ENCODE results near the gene ERBB4. TPM values are rescaled to one million over a fixed set of nuclear protein-coding genes. Genes with fewer than 3 reads are reported as not detected.
"Not testable (repeated sequence)": the region's sequence is repeated elsewhere in the genome, so short reads cannot be mapped to it uniquely, and the experiment has no call there.

ERBB4 gene
- total RNA-seq, 1 donor from 2014 or later, result 10.2 TPM

- DNase-seq (ENCODE audit: low spot score), result no peak
Observed at GRCh38 chr2:212226114-212226513, 312.5 kb downstream of the ERBB4 start.

GRCh38 chr2:212223696-212224095 is 314.9 kb downstream of the ERBB4 start:
- no peak for DNase-seq (ENCODE audit: low spot score)

DNA sequence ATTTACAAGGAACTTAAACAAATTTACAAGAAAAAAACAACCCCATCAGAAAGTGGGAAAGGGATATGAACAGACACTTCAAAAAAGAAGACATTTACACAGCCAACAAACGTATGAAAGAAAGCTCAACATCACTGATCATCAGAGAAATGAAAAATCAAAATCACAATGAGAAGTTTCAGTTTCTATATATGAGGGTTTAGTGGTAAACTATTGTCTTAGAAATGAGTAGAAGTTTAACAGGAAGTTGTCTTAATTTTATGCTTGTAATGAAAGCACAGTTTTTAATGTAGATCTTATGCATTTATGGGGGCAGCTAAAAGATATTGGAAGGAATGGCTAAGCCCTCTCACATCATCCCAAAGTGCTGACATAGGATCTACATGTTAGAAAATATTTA is 325.4 kb downstream of the ERBB4 start:
- no peak for DNase-seq (ENCODE audit: low spot score)

GRCh38 chr2:212208467-212208866 is 330.1 kb downstream of the ERBB4 start:
- DNase-seq (ENCODE audit: low spot score), result no peak

GRCh38 chr2:212197776-212198175 is 340.8 kb downstream of the ERBB4 start:
- DNase-seq (ENCODE audit: low spot score), result no peak

DNA sequence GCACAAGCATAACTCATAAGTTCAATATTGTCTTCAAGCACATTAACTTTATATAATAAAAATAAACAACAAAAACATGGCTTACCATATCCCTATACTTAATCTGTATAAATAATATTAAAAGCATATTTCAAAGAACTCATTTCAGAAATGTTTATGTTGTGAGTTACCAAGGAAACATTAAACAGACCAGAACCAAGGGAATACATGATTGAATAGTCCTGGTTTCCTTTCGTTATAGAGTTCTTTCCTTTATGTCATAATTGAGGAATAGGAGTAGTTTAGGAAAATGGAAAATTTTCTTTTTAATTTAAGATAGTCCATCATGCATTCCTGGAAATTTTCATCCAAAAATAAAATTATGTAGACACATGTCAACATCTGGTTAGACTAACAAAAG is 343.0 kb downstream of the ERBB4 start:
- DNase-seq (ENCODE audit: low spot score), result no peak

DNA sequence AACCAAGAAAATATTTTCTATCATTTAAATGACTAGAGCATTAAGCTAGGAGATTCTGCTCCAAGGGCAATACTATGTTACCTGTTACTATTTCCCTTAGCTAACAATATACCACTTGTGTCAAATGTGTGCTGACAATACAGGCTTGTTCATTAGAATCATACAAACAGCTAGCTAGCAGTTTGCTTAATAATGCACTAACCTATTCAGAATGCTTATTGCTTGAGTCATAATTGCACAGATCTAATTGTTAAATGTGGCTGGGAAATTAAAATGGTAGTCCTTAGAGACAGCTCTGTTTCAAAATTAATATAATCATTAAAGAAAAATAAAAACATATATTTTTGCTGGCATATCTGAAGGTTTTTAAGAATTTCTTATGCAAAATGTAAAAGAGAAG is 344.2 kb downstream of the ERBB4 start:
- no peak for DNase-seq (ENCODE audit: low spot score)

- DNase-seq (ENCODE audit: low spot score), result no peak
Observed at GRCh38 chr2:212193803-212194202, 344.8 kb downstream of the ERBB4 start.

GRCh38 chr2:212193056-212193455 is 345.5 kb downstream of the ERBB4 start:
- DNase-seq (ENCODE audit: low spot score), result no peak

GRCh38 chr2:212191438-212191837 is 347.2 kb downstream of the ERBB4 start:
- not testable (repeated sequence) for DNase-seq (ENCODE audit: low spot score)

GRCh38 chr2:212186166-212186565 is 352.4 kb downstream of the ERBB4 start:
- no peak for DNase-seq (ENCODE audit: low spot score)

- no peak for DNase-seq (ENCODE audit: low spot score)
Observed at GRCh38 chr2:212181646-212182045, 357.0 kb downstream of the ERBB4 start.

DNA sequence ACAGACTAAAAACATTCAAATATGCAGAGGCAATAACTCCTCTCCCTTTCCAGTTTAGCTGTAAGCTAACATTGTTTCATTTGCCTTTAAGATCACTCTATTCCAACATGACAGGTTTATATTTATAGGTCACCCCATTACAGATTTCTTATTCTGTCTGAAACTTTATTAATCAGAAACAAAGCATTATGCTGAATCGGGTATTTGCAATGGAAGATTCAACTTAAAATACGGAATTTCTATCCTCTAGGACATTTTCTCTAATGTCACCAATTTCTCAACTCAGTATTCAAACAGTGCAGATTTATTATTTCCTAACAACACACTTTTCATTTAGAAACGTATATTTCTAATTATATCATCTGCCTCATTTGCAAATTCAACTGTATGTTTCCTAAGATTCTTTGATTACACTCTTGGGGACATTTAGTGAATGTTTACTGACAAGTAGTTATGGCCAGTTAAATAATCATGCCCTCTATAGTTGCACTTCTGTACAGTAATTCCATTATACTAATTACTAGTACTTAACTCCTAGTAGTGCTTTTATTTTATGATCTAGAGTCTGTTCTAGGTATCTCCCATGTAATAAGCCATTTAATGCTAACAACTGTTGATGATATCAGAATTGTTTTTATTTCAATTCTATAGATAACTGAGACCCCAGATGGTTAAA is 358.1 kb downstream of the ERBB4 start:
- no peak for DNase-seq (ENCODE audit: low spot score)

DNA sequence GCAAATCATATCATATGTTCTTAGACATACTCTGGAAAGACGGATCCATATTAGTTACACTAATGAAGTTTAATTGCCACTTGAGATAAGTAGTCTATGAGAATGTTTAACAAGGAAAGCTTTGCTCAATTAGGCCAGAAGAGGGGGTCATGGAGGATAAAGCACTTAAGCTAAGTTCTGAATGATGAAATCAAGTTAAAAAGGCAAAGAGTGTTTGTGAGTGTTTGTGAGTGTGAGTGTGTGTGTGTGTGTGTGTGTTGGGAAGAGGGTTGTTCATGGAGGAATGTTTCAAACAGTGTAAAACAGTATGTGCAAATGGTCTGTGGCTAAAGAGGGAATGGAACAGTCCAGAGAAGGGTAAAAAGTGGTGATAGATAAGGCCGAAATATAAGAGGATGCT is 360.9 kb downstream of the ERBB4 start:
- DNase-seq (ENCODE audit: low spot score), result no peak

GRCh38 chr2:212176151-212176550 is 362.5 kb downstream of the ERBB4 start:
- no peak for DNase-seq (ENCODE audit: low spot score)

DNA sequence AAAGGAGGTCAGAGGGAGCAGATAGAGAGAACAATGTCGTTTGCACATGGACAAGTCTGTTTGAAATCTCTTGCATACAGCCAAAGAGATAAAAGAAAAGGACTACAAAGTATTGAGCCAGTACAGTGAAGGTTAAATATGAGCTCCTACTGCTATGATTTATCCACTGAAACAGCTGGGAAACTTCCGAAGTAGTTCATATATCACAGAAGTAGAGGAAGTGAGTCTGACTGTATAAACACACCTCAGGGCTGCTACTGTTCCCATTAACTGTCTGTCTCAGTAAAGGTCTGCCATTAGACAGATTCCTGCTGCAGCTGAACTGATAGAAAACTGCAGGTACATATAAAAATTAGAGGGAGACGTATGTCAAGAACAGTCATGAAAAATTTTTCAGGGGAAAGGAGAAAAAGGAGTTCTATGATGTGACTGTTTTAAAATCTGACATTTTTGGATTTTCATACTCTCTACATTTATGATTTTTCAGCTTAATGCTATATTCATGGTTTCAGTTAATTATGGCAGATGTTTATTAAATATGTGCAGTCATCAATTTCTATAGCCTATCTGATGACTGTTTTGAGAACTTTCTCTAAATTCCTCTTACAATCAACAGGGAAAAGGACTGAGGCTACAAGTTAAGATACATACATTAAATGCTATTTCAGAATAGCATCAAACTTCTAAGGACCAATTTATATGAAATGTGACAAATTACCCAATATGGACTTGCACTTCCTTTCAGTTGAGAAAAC is 364.7 kb downstream of the ERBB4 start:
- no peak for DNase-seq (ENCODE audit: low spot score)

DNA sequence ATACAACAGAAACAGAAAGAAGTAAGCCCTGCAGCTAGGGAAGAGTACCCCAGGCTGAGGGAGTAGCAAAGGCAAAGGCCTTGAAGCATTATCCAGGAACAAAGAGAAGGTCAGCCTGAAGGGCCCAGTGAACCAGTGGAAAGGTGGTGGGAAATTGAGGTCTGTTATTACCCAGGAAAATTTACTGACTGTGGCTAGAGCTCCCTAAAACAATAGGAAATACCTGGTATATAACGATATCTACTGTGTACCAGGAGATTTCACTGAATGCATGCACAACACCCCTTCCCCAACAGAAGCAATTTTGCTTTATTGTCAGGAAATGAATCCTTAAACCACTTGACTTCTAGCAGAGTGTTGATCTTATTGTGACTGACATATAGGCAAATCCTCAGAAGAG is 365.3 kb downstream of the ERBB4 start:
- no peak for DNase-seq (ENCODE audit: low spot score)

- DNase-seq (ENCODE audit: low spot score), result no peak
Observed at GRCh38 chr2:212170382-212170781, 368.2 kb downstream of the ERBB4 start.

- DNase-seq (ENCODE audit: low spot score), result no peak
Observed at GRCh38 chr2:212158081-212158480, 380.5 kb downstream of the ERBB4 start.

DNA sequence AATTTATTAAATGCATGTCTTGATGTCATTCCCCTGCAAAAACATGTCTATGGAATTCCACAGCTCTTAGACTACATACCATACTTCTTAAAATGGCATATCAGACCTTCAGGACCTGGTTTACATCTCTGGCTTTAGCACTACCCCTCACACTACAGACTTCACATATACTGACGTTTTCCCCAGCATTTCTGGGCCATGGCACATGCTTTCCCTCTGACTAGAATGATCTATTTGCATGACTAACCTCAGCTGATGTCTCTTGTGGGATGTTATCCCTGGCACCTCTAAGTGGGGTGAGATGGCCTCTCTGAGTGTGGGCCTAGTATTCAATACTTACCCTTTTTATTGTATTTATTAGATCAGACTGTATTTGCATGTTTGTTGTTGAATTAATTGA is 381.6 kb downstream of the ERBB4 start:
- DNase-seq (ENCODE audit: low spot score), result no peak

GRCh38 chr2:212156088-212156487 is 382.5 kb downstream of the ERBB4 start:
- DNase-seq (ENCODE audit: low spot score), result no peak

DNA sequence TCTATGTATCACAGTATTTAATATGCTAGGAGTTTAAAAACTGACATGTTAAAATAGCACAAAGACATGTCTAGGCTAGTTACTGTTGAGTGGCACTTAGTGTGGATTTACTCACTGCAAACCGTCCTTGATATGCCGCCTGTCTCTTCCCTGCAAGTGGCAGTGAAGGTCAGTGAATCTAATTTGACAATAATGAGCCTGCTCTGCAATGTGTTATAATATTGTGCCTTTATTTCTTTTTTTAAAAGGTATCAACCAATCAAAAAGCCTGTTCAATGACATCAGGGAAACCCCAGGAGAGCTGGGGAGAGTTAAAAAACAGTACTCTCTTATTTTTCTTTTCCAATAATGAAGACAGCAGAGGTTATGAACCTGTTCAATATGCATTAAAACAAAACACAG is 384.1 kb downstream of the ERBB4 start:
- DNase-seq (ENCODE audit: low spot score), result no peak

GRCh38 chr2:212153923-212154322 is 384.7 kb downstream of the ERBB4 start:
- DNase-seq (ENCODE audit: low spot score), result no peak

All from ureter (tissue), 1 donor.